ENCODE results near the gene FRMD6.

- TF ChIP-seq GATA2 (IDR thresholded peaks at IDR 0.05; ENCODE audit: low read depth, low read length) (no peak), GATA3 (IDR thresholded peaks at IDR 0.05; ENCODE audit: low read depth, low read length) (no peak)
These were observed 23.5 kb upstream of the FRMD6 start for GRCh38 chr14:51628238-51628637.
